ENCODE data around the gene GRB14. TPM values are rescaled to one million over a fixed set of nuclear protein-coding genes. Genes with fewer than 3 reads are reported as not detected.

The GRB14 gene
- total RNA-seq, 3 donors from 2014 or later (not counting 1 experiment from before 2014, with no cell fraction given): not detected

GRCh38 chr2:164624316-164624715 is 3.0 kb upstream of the GRB14 start:
- peaks cover 0 to 2% of the 10 kb centered on the region in 2 donors for H3K9me3 Mint-ChIP-seq
- no peaks in the 10 kb centered on the region for H3K36me3 ChIP-seq (ENCODE audit: control insufficient read depth, insufficient read depth, low read length)
- H3K4me3 ChIP-seq (ENCODE audit: low read length): no peak overlapping the region
- H3K4me1 Mint-ChIP-seq: no peaks in the 10 kb centered on the region
- intact Hi-C loops (cut with micrococcal nuclease): no loop called here
- no peak overlapping the region for H3K27ac Mint-ChIP-seq
- no peak for TF ChIP-seq CTCF (IDR thresholded peaks at IDR 0.05)
- H3K4me1 ChIP-seq (ENCODE audit: control insufficient read depth, insufficient read depth, low read length): no peaks in the 10 kb centered on the region
- WGBS (ENCODE audit: insufficient coverage): 86% methylated on average over 2 of the region's 2 CpGs
- peaks cover 16 to 19% of the 10 kb centered on the region in 2 donors for H3K27me3 Mint-ChIP-seq (ENCODE audit: low read depth in 2 of 2)
- no peaks in the 10 kb centered on the region for H3K36me3 Mint-ChIP-seq
- DNase-seq (no peak), ATAC-seq (no peak)
- peaks cover 9% of the 10 kb centered on the region for H3K27me3 ChIP-seq (ENCODE audit: control insufficient read depth, insufficient read depth, low read length)
- H3K27ac ChIP-seq (ENCODE audit: low read length): no peak overlapping the region
- H3K9me3 ChIP-seq (ENCODE audit: control insufficient read depth, insufficient read depth, low read length): no peaks in the 10 kb centered on the region
- H3K4me3 Mint-ChIP-seq: no peak overlapping the region

GRCh38 chr2:164622338-164623106 is 1.2 kb upstream of the GRB14 start:
- H3K4me3 ChIP-seq (ENCODE audit: low read length): no peak overlapping the region
- H3K4me1 ChIP-seq (ENCODE audit: control insufficient read depth, insufficient read depth, low read length): no peaks in the 10 kb centered on the region
- no peaks in the 10 kb centered on the region for H3K36me3 ChIP-seq (ENCODE audit: control insufficient read depth, insufficient read depth, low read length)
- no peak overlapping the region for H3K4me3 Mint-ChIP-seq
- H3K36me3 Mint-ChIP-seq: no peaks in the 10 kb centered on the region
- ATAC-seq (no peak), DNase-seq (no peak)
- TF ChIP-seq CTCF (IDR thresholded peaks at IDR 0.05): no peak
- intact Hi-C loops (cut with micrococcal nuclease): no loop called here
- WGBS (ENCODE audit: insufficient coverage): 81% methylated on average over 12 of the region's 12 CpGs
- H3K27me3 ChIP-seq (ENCODE audit: control insufficient read depth, insufficient read depth, low read length): peaks cover 9% of the 10 kb centered on the region
- H3K4me1 Mint-ChIP-seq: no peaks in the 10 kb centered on the region
- peaks cover 17 to 31% of the 10 kb centered on the region in 2 donors for H3K27me3 Mint-ChIP-seq (ENCODE audit: low read depth in 2 of 2)
- H3K9me3 Mint-ChIP-seq: peaks cover 0 to 2% of the 10 kb centered on the region in 2 donors
- no peak overlapping the region for H3K27ac Mint-ChIP-seq
- H3K9me3 ChIP-seq (ENCODE audit: control insufficient read depth, insufficient read depth, low read length): no peaks in the 10 kb centered on the region
- no peak overlapping the region for H3K27ac ChIP-seq (ENCODE audit: low read length)

GRCh38 chr2:164621764-164622105 is 453 bp upstream of the GRB14 start:
- Histone ChIP-seq H3K36me3 (ENCODE audit: control insufficient read depth, insufficient read depth, low read length) (no peaks in the 10 kb centered on the region), H3K9me3 (ENCODE audit: control insufficient read depth, insufficient read depth, low read length) (no peaks in the 10 kb centered on the region), H3K27me3 (ENCODE audit: control insufficient read depth, insufficient read depth, low read length) (peaks cover 9% of the 10 kb centered on the region), H3K4me3 (ENCODE audit: low read length) (no peak overlapping the region), H3K27ac (ENCODE audit: low read length) (no peak overlapping the region), H3K4me1 (ENCODE audit: control insufficient read depth, insufficient read depth, low read length) (no peaks in the 10 kb centered on the region)
- ATAC-seq (no peak), DNase-seq (no peak)
- peak overlapping the region; percentile 35 for H3K4me3 Mint-ChIP-seq
- H3K9me3 Mint-ChIP-seq: peaks cover 0 to 2% of the 10 kb centered on the region in 2 donors
- no peaks in the 10 kb centered on the region for H3K4me1 Mint-ChIP-seq
- WGBS (ENCODE audit: insufficient coverage): 3% methylated on average over 11 of the region's 13 CpGs
- peaks cover 17 to 31% of the 10 kb centered on the region in 2 donors for H3K27me3 Mint-ChIP-seq (ENCODE audit: low read depth in 2 of 2)
- no peaks in the 10 kb centered on the region for H3K36me3 Mint-ChIP-seq
- H3K27ac Mint-ChIP-seq: no peak overlapping the region
- no peak for TF ChIP-seq CTCF (IDR thresholded peaks at IDR 0.05)
- intact Hi-C loops (cut with micrococcal nuclease): no loop called here

- no peak overlapping the region for H3K27ac ChIP-seq (ENCODE audit: low read length)
- no peak overlapping the region for H3K4me3 Mint-ChIP-seq
- no peaks in the 10 kb centered on the region for H3K36me3 ChIP-seq (ENCODE audit: control insufficient read depth, insufficient read depth, low read length)
- peaks cover 17 to 31% of the 10 kb centered on the region in 2 donors for H3K27me3 Mint-ChIP-seq (ENCODE audit: low read depth in 2 of 2)
- H3K4me3 ChIP-seq (ENCODE audit: low read length): no peak overlapping the region
- no peak for TF ChIP-seq CTCF (IDR thresholded peaks at IDR 0.05)
- intact Hi-C loops (cut with micrococcal nuclease): no loop called here
- no peaks in the 10 kb centered on the region for H3K36me3 Mint-ChIP-seq
- H3K27ac Mint-ChIP-seq: no peak overlapping the region
- ATAC-seq: no peak
- no peaks in the 10 kb centered on the region for H3K4me1 ChIP-seq (ENCODE audit: control insufficient read depth, insufficient read depth, low read length)
- WGBS (ENCODE audit: insufficient coverage): 55% methylated on average over 3 of the region's 7 CpGs
- H3K9me3 ChIP-seq (ENCODE audit: control insufficient read depth, insufficient read depth, low read length): no peaks in the 10 kb centered on the region
- no peaks in the 10 kb centered on the region for H3K4me1 Mint-ChIP-seq
- peaks cover 9% of the 10 kb centered on the region for H3K27me3 ChIP-seq (ENCODE audit: control insufficient read depth, insufficient read depth, low read length)
- DNase-seq: no peak
- no peaks in the 10 kb centered on the region for H3K9me3 Mint-ChIP-seq
Measured at GRCh38 chr2:164620457-164620856, 825 bp downstream of the GRB14 start.
